ENCODE measurements around the gene DENND1A. TPM values are rescaled to one million over a fixed set of nuclear protein-coding genes. Genes with fewer than 3 reads are reported as not detected.

DENND1A gene
- total and polyA plus RNA-seq, 2 of the 13 experiments (the other 11 are each of a cell fraction or from before 2014, with no cell fraction given): 14.8 to 30.1 TPM

- POLR2A ChIA-PET: no interaction called here
- no peaks in the 10 kb centered on the region for H3K79me2 ChIP-seq (ENCODE audit: insufficient read depth, low read length)
- H3K4me2 ChIP-seq (ENCODE audit: low read depth, low read length): no peak overlapping the region
- H4K20me1 ChIP-seq (ENCODE audit: insufficient read depth, low read length): no peaks in the 10 kb centered on the region
- FAIRE-seq (no peak), DNase-seq (ENCODE audit: low spot score) (no peak), ATAC-seq (no peak)
- H2AFZ ChIP-seq (ENCODE audit: low read length): no peak overlapping the region
- peaks cover 12% of the 10 kb centered on the region for H3K4me1 ChIP-seq (ENCODE audit: insufficient read depth, low read length)
- no peaks in the 10 kb centered on the region for H3K9me3 ChIP-seq (ENCODE audit: low read length)
- no peak for TF ChIP-seq ZNF121 (CRISPR knock-in tag; IDR thresholded peaks at IDR 0.05)
- TF ChIP-seq, protein P1, sequence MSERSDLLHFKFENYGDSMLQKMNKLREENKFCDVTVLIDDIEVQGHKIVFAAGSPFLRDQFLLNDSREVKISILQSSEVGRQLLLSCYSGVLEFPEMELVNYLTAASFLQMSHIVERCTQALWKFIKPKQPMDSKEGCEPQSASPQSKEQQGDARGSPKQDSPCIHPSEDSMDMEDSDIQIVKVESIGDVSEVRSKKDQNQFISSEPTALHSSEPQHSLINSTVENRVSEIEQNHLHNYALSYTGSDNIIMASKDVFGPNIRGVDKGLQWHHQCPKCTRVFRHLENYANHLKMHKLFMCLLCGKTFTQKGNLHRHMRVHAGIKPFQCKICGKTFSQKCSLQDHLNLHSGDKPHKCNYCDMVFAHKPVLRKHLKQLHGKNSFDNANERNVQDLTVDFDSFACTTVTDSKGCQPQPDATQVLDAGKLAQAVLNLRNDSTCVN (CRISPR knock-in tag; IDR thresholded peaks at IDR 0.05; ENCODE audit: borderline replicate concordance): no peak
- TF ChIP-seq, protein P2, sequence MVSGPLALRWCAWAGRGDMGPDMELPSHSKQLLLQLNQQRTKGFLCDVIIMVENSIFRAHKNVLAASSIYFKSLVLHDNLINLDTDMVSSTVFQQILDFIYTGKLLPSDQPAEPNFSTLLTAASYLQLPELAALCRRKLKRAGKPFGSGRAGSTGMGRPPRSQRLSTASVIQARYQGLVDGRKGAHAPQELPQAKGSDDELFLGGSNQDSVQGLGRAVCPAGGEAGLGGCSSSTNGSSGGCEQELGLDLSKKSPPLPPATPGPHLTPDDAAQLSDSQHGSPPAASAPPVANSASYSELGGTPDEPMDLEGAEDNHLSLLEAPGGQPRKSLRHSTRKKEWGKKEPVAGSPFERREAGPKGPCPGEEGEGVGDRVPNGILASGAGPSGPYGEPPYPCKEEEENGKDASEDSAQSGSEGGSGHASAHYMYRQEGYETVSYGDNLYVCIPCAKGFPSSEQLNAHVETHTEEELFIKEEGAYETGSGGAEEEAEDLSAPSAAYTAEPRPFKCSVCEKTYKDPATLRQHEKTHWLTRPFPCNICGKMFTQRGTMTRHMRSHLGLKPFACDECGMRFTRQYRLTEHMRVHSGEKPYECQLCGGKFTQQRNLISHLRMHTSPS (CRISPR knock-in tag; IDR thresholded peaks at IDR 0.05; ENCODE audit: low read depth): no peak
- TF ChIP-seq ZNF441 (CRISPR knock-in tag; IDR thresholded peaks at IDR 0.05; ENCODE audit: borderline replicate concordance): no peak
- TF ChIP-seq RBAK (CRISPR knock-in tag; IDR thresholded peaks at IDR 0.05): no peak
- TF ChIP-seq ZNF10 (CRISPR knock-in tag; IDR thresholded peaks at IDR 0.05; ENCODE audit: borderline replicate concordance, low read depth): no peak
- TF ChIP-seq, protein P3, sequence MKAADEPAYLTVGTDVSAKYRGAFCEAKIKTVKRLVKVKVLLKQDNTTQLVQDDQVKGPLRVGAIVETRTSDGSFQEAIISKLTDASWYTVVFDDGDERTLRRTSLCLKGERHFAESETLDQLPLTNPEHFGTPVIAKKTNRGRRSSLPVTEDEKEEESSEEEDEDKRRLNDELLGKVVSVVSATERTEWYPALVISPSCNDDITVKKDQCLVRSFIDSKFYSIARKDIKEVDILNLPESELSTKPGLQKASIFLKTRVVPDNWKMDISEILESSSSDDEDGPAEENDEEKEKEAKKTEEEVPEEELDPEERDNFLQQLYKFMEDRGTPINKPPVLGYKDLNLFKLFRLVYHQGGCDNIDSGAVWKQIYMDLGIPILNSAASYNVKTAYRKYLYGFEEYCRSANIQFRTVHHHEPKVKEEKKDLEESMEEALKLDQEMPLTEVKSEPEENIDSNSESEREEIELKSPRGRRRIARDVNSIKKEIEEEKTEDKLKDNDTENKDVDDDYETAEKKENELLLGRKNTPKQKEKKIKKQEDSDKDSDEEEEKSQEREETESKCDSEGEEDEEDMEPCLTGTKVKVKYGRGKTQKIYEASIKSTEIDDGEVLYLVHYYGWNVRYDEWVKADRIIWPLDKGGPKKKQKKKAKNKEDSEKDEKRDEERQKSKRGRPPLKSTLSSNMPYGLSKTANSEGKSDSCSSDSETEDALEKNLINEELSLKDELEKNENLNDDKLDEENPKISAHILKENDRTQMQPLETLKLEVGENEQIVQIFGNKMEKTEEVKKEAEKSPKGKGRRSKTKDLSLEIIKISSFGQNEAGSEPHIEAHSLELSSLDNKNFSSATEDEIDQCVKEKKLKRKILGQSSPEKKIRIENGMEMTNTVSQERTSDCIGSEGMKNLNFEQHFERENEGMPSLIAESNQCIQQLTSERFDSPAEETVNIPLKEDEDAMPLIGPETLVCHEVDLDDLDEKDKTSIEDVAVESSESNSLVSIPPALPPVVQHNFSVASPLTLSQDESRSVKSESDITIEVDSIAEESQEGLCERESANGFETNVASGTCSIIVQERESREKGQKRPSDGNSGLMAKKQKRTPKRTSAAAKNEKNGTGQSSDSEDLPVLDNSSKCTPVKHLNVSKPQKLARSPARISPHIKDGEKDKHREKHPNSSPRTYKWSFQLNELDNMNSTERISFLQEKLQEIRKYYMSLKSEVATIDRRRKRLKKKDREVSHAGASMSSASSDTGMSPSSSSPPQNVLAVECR (CRISPR knock-in tag; IDR thresholded peaks at IDR 0.05; ENCODE audit: borderline replicate concordance): no peak
- no peak for TF ChIP-seq ZNF331 (CRISPR knock-in tag; IDR thresholded peaks at IDR 0.05)
- TF ChIP-seq ZFY (CRISPR knock-in tag; IDR thresholded peaks at IDR 0.05): no peak
- TF ChIP-seq ZNF333 (CRISPR knock-in tag; IDR thresholded peaks at IDR 0.05; ENCODE audit: borderline replicate concordance): no peak
- TF ChIP-seq SMAD1 (CRISPR knock-in tag; IDR thresholded peaks at IDR 0.05; ENCODE audit: borderline replicate concordance, low read depth): no peak
- no TSS peak for BruUV-seq (replicated peaks)
- intact Hi-C loops (cut with micrococcal nuclease; ENCODE audit: unreplicated experiment) (no loop called here), in situ Hi-C loops (cut with HindIII; ENCODE audit: extremely low pct_ligation_motif_present, low pct_unique_long_range_greater_than_20kb) (no loop called here)
- WGBS (ENCODE audit: low lambda C conversion rate): 97% methylated on average over 6 of the region's 6 CpGs
- H3K27me3 ChIP-seq (ENCODE audit: control insufficient read depth in 1 of 2, insufficient read depth in 2 of 2, low read length in 2 of 2): no peaks in the 10 kb centered on the region
- no peak overlapping the region for H3K4me3 ChIP-seq (replicated peaks in 1 of 3; ENCODE audit: insufficient read depth in 1 of 3, low read depth in 2 of 3, low read length in 3 of 3)
- CTCF ChIA-PET (ENCODE audit: low intra/inter-chr PET ratio, low total read pairs): no interaction called here
- peaks cover 5 to 8% of the 10 kb centered on the region in 2 experiments; a peak in 4 of 5 replicates for H3K36me3 ChIP-seq (replicated peaks in 1 of 2; ENCODE audit: control insufficient read depth in 1 of 2, insufficient read depth in 2 of 2, low read length in 2 of 2)
- H3K27ac ChIP-seq (ENCODE audit: extremely low read length, insufficient read depth, low read length): no peak overlapping the region
- no peak overlapping the region for H3K9ac ChIP-seq (ENCODE audit: insufficient read depth, low read depth, low read length)
Measured at GRCh38 chr9:123562844-123563346, 367.0 kb downstream of the DENND1A start.
